Peyer's patch (tissue), 4 donors: ENCODE measurements around the gene SNED1. TPM values are rescaled to one million over a fixed set of nuclear protein-coding genes. Genes with fewer than 3 reads are reported as not detected.

Source experiments
- DNase-seq, 3 donors: peaks; one replicate each; pipeline ENCODE4 v3.0.0-alpha.2; 2017 to 2019
- H3K27ac ChIP-seq, 4 donors: fragments of 200-600 bp; sonication (generic); one replicate each; pipeline ENCODE4 v1.5.1; 2016 to 2019
- H3K27me3 ChIP-seq, 2 donors: fragments of 200-600 bp; sonication (generic); one replicate each; pipeline ENCODE4 v1.5.1; 2019
- H3K36me3 ChIP-seq, 3 donors: fragments of 200-600 bp; sonication (generic); one replicate each; pipeline ENCODE4 v1.5.1; 2016 to 2019
- H3K4me1 ChIP-seq, 4 donors: fragments of 200-600 bp; sonication (generic); one replicate each; pipeline ENCODE4 v1.5.1; 2016 to 2019
- H3K4me3 ChIP-seq, 4 donors: fragments of 200-600 bp; sonication (generic); 1 replicate in 3 of 4; 2 replicates in 1 of 4; pipeline ENCODE4 v1.5.1; 2016 to 2019; ENCODE audit warnings: mild to moderate bottlenecking in 1 of 4
- H3K9me3 ChIP-seq, 4 donors: fragments of 200-600 bp; sonication (generic); one replicate each; pipeline ENCODE4 v1.5.1; 2016 to 2019; ENCODE audit warnings: mild to moderate bottlenecking in 1 of 4
- POLR2A ChIP-seq, 2 donors: fragments of 450-650 bp; IDR thresholded peaks; one replicate each; pipeline ENCODE4 v1.5.1; 2017; ENCODE audit warnings: antibody characterized with exemption in 2 of 2, mild to moderate bottlenecking in 2 of 2, moderate library complexity in 2 of 2
- total RNA-seq, 4 donors: library from RNA; depleted of rRNA; stranded (reverse); fragments of >200 nt; gene quantifications; one replicate each; pipeline ENCODE4 v1.1.0, GENCODE V29; 2016
- TF ChIP-seq, protein P1 (sequence below), 6 experiments: fragments of 450-650 bp in 4 of 6; fragments of 200-600 bp in 2 of 6; sonication (generic) in 1 of 6; IDR thresholded peaks; one replicate each; pipeline ENCODE4 v1.5.1; 2017 to 2019; ENCODE audit warnings: antibody characterized with exemption in 6 of 6, mild to moderate bottlenecking in 3 of 6, moderate library complexity in 1 of 6

Gene SNED1
- total RNA-seq, 4 donors from 2014 or later = 6.8 to 83.3 (median 25.2) TPM

DNA sequence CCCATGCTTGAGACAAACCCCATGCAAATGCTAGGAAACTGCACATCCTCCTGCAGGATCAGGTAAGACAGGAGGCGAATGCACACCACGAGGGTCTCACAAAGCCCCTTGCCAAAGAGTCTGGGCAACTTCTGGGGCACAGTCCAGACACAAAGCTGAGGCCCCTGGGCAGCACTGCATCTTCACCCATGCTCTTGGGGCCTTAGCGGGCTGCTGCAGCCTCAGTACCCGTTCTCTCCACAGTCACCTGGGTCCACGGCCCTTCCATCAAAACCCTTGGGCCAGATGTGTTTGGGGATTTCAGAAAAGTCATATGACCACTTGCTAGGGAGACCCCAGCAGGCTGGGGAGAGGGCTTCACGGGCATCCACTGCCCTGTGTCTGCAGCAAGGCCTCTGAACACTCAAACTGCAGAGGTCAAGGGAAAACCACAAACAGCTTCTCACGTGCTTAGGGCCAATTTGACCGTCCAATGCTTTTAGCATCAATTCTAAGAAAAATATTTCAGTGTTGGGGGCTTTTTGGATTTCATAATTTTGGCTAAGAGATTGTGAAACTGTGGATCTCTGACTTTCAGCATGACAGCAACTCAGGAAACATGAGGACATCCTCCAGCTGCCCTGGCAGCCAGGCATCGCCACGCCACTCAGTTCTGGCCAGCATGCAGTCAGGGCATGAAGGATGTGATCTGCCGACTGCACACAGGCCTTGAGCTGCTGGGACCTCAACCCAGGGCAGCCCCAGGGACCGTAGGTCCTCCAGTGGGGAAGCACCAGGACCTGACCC, 130.9 kb downstream of the SNED1 start:
- peak in 2 of 3 donors; percentile 29 to 35 for DNase-seq
- H3K27ac ChIP-seq = peak overlapping the region in 1 of 4 donors; percentile 25
- no peaks in the 10 kb centered on the region for H3K9me3 ChIP-seq
- peaks cover 0 to 4% (median 0%) of the 10 kb centered on the region in 4 donors for H3K4me1 ChIP-seq
- TF ChIP-seq, protein P1, sequence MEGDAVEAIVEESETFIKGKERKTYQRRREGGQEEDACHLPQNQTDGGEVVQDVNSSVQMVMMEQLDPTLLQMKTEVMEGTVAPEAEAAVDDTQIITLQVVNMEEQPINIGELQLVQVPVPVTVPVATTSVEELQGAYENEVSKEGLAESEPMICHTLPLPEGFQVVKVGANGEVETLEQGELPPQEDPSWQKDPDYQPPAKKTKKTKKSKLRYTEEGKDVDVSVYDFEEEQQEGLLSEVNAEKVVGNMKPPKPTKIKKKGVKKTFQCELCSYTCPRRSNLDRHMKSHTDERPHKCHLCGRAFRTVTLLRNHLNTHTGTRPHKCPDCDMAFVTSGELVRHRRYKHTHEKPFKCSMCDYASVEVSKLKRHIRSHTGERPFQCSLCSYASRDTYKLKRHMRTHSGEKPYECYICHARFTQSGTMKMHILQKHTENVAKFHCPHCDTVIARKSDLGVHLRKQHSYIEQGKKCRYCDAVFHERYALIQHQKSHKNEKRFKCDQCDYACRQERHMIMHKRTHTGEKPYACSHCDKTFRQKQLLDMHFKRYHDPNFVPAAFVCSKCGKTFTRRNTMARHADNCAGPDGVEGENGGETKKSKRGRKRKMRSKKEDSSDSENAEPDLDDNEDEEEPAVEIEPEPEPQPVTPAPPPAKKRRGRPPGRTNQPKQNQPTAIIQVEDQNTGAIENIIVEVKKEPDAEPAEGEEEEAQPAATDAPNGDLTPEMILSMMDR (IDR thresholded peaks at IDR 0.05) = no peak
- TF ChIP-seq POLR2A (IDR thresholded peaks at IDR 0.05) = no peak
- H3K27me3 ChIP-seq = no peaks in the 10 kb centered on the region
- H3K4me3 ChIP-seq = no peak overlapping the region
- no peaks in the 10 kb centered on the region for H3K36me3 ChIP-seq

DNA sequence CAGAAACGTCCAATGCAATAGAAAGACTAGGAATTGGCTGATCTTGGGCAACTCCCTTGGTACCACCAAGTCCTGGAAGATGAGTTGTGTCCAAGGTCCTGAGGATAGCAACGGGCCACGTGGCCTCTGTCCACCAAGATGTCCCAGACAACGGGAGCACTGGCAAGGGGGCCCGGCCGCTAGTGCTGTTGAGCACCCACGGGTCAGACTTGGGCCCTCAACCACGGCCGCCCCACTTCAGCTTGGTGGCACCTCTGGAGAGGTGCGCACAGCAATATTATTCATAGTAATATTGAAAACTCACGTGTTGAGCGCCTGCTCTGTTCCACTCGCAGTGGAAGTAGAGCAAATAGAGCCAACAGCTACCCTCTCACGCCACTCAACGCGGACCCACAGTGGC, 131.9 kb downstream of the SNED1 start:
- DNase-seq = peak in 1 of 3 donors; percentile 41
- no peak for TF ChIP-seq POLR2A (IDR thresholded peaks at IDR 0.05)
- TF ChIP-seq, protein P1 (IDR thresholded peaks at IDR 0.05) = no peak
- Histone ChIP-seq H3K9me3 (no peaks in the 10 kb centered on the region), H3K4me1 (peaks cover 0 to 4% (median 0%) of the 10 kb centered on the region in 4 donors), H3K36me3 (no peaks in the 10 kb centered on the region), H3K4me3 (no peak overlapping the region), H3K27ac (no peak overlapping the region), H3K27me3 (no peaks in the 10 kb centered on the region)

DNA sequence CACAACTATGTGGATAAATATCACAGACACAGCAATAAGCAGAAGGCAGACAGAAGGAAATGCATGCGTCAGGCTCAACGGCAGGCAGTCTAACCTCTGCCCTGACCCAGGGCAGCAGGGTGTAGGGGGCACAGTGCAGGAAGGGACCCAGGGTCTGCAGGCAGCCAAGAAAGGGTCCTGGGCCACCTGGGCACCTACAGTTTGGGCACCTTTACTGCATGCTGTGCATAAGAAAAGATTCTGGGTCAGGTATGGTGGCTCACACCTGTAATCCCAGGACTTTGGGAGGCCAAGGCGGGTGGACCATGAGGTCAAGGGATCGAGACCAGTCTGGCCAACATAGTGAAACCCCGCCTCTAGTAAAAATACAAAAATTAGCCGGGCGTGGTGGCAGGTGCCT, 133.1 kb downstream of the SNED1 start:
- Histone ChIP-seq H3K27me3 (no peaks in the 10 kb centered on the region), H3K4me3 (no peak overlapping the region), H3K4me1 (peaks cover 0 to 4% (median 0%) of the 10 kb centered on the region in 4 donors), H3K9me3 (no peaks in the 10 kb centered on the region), H3K36me3 (no peaks in the 10 kb centered on the region), H3K27ac (no peak overlapping the region)
- DNase-seq = peak in 2 of 3 donors; percentile 15 to 23
- TF ChIP-seq, protein P1 (IDR thresholded peaks at IDR 0.05) = no peak
- TF ChIP-seq POLR2A (IDR thresholded peaks at IDR 0.05) = no peak

DNA sequence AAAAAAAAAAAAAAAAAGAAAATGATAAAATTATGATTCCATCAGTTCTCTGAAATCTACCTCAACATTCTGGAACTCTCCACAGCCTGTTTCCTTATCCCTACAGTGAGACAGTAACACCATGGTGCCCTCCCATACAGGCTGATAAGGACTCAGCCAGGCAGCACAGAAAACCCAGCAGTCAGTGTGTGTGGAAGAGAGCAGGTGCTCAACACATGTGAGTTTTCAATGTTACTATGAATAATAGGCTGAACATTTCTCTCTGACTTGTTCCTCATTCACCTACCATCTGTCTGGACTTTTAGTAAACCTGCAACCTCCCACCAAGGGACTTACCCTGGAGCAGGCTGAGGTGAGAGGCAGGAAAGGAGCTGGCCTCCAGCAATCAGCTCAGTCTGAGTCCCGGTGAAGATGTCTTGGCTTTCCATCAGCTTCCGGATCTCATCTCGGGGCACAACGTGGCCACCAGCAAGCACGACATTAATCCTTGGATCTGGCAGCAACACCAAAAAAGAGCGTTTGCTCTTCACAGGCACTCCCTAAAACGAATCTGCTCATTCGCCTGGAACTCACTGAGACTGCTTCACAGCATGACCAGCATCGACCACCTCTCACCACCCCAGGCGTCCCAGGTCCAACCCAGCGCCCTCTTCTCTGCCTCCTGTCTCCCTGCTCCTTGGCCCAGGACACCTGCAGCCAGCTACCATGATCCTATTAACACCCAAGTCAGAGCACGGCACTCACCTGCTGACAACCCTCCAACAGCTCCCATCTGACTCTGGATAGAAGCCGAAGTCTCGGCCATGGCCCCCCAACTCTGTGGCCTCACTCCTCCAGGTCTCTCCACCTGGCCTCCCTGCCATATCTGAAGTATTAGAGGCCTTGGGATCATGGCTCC, 134.4 kb downstream of the SNED1 start:
- peaks cover 0 to 4% (median 0%) of the 10 kb centered on the region in 4 donors for H3K4me1 ChIP-seq
- H3K27ac ChIP-seq = no peak overlapping the region
- H3K4me3 ChIP-seq = no peak overlapping the region
- H3K27me3 ChIP-seq = no peaks in the 10 kb centered on the region
- peak in 2 of 3 donors; percentile 17 to 18 for DNase-seq
- H3K36me3 ChIP-seq = peaks cover 0 to 6% (median 0%) of the 10 kb centered on the region in 3 donors
- no peak for TF ChIP-seq POLR2A (IDR thresholded peaks at IDR 0.05)
- TF ChIP-seq, protein P1 (IDR thresholded peaks at IDR 0.05) = no peak
- H3K9me3 ChIP-seq = no peaks in the 10 kb centered on the region

DNA sequence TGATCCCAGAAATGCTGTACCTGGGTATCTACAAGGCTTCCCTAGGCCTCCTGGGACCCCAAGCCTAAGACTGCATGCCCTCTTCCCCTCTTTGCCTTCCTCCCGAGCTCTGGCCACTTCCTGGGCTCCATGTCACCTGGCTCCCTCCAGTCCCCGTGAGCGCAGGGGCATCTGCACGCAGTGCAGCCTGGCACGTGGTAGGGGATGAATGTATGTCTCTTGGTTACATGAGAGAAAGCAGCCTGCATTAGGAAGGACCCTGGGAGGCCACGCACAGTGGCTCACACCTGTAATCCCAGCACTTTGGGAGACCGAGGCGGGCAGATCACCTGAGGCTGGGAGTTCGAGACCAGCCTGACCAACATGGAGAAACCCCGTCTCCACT, 135.0 kb downstream of the SNED1 start:
- no peak overlapping the region for H3K27ac ChIP-seq
- H3K4me1 ChIP-seq = peaks cover 0 to under 1% (median 0%) of the 10 kb centered on the region in 4 donors
- no peaks in the 10 kb centered on the region for H3K9me3 ChIP-seq
- H3K36me3 ChIP-seq = peaks cover 0 to 6% (median 0%) of the 10 kb centered on the region in 3 donors
- H3K4me3 ChIP-seq = no peak overlapping the region
- TF ChIP-seq, protein P1 (IDR thresholded peaks at IDR 0.05) = no peak
- TF ChIP-seq POLR2A (IDR thresholded peaks at IDR 0.05) = no peak
- H3K27me3 ChIP-seq = no peaks in the 10 kb centered on the region
- peak in 2 of 3 donors; percentile 20 to 32 for DNase-seq
